Endothelial cell of umbilical vein (primary cell): ENCODE results near the gene SUPT20HL1. TPM values are rescaled to one million over a fixed set of nuclear protein-coding genes. Genes with fewer than 3 reads are reported as not detected.

Experiments
- BruUV-seq: library from RNA; stranded (reverse); fragments of 400-500 nt; replicated peaks from 2 replicates; lab custom pipeline; 2021; lab: Mats Ljungman, UMichigan
- CTCF ChIA-PET: fragments of 300-600, 350-600 bp; sonication (Branson Sonifier 250); formaldehyde crosslinking; loops from one replicate; lab custom pipeline; 2021; ENCODE audit warnings: antibody characterized with exemption, inconsistent platforms; lab: Charles Lee
- POLR2A ChIA-PET: fragments of 300-600, 350-600 bp; sonication (Branson Sonifier 250); formaldehyde crosslinking; loops from one replicate; lab custom pipeline; 2021; ENCODE audit warnings: antibody characterized with exemption, inconsistent platforms; lab: Charles Lee
- DNase-seq: peaks from one replicate; pipeline ENCODE4 v3.0.0-alpha.2; 2011; ENCODE audit warnings: low read depth, low spot score
- FAIRE-seq: peaks from 2 replicates; lab custom pipeline; 2011; peaks lifted over from hg19 to GRCh38; lab: Jason Lieb, UNC
- H2AFZ ChIP-seq: 2 replicates; pipeline ENCODE4 v1.6.0; 2012; ENCODE audit warnings: low read depth, low read length, control low read depth, inconsistent platforms
- H3K27ac ChIP-seq: 2 replicates; pipeline ENCODE4 v1.5.1; 2011; ENCODE audit warnings: low read depth, mild to moderate bottlenecking, control low read depth, low read length, moderate library complexity; ENCODE audit not compliant: insufficient read depth
- H3K27me3 ChIP-seq, 2 experiments: 2 replicates each; pipeline versions ENCODE4 v1.6.0 to v1.6.1; 2011; ENCODE audit warnings: low read length in 2 of 2, mixed read lengths in 1 of 2; ENCODE audit not compliant: control insufficient read depth in 2 of 2, insufficient read depth in 2 of 2
- H3K36me3 ChIP-seq, 2 experiments: 2 replicates in 1 of 2; 3 replicates in 1 of 2; pipeline ENCODE4 v1.5.1; 2011; ENCODE audit warnings: low read length in 2 of 2, mild to moderate bottlenecking in 1 of 2, moderate library complexity in 1 of 2; ENCODE audit not compliant: control insufficient read depth in 2 of 2, insufficient read depth in 2 of 2; ENCODE audit errors: extremely low read depth in 1 of 2
- H3K4me1 ChIP-seq: 3 replicates; pipeline ENCODE4 v1.5.1; 2011; ENCODE audit warnings: mild to moderate bottlenecking, low read length; ENCODE audit not compliant: control insufficient read depth, insufficient read depth; ENCODE audit errors: extremely low read depth
- H3K4me2 ChIP-seq: 2 replicates; pipeline ENCODE4 v1.6.1; 2011; ENCODE audit warnings: low read length, control low read depth, mixed read lengths; ENCODE audit not compliant: insufficient read depth
- H3K4me3 ChIP-seq, 3 experiments: fragments of 200-600 bp in 1 of 3; sonication (generic), shearing (Covaris generic) in 1 of 3; replicated peaks in 1 of 3; 2 replicates each; pipeline ENCODE4 v1.5.1; 2011 to 2016; ENCODE audit warnings: control low read depth in 3 of 3, low read length in 3 of 3, mild to moderate bottlenecking in 2 of 3, inconsistent platforms in 1 of 3, low read depth in 1 of 3, moderate library complexity in 1 of 3; ENCODE audit not compliant: insufficient read depth in 1 of 3
- H3K79me2 ChIP-seq: 2 replicates; pipeline ENCODE4 v1.6.0; 2012; ENCODE audit warnings: low read length, inconsistent platforms; ENCODE audit not compliant: control insufficient read depth, insufficient read depth
- H3K9ac ChIP-seq: replicated peaks from 2 replicates; pipeline ENCODE3; 2011; ENCODE audit warnings: low read length, control low read depth; ENCODE audit not compliant: insufficient read depth; ENCODE audit errors: extremely low read depth
- H3K9me1 ChIP-seq: replicated peaks from 3 replicates; pipeline ENCODE4 v1.6.0; 2011; ENCODE audit warnings: mild to moderate bottlenecking, low read length; ENCODE audit not compliant: control insufficient read depth, insufficient read depth; ENCODE audit errors: extremely low read depth
- H3K9me3 ChIP-seq: replicated peaks from 2 replicates; pipeline ENCODE4 v1.5.1; 2012; ENCODE audit warnings: low read length, inconsistent platforms; ENCODE audit not compliant: control insufficient read depth, insufficient read depth
- H4K20me1 ChIP-seq: replicated peaks from 2 replicates; pipeline ENCODE3; 2011; ENCODE audit warnings: mild to moderate bottlenecking, low read length; ENCODE audit not compliant: control insufficient read depth, insufficient read depth; ENCODE audit errors: extremely low read depth
- EZH2 ChIP-seq: IDR thresholded peaks from 2 replicates; pipeline ENCODE4 v1.6.1; 2012; ENCODE audit warnings: borderline replicate concordance, low read depth, mild to moderate bottlenecking, moderate library complexity, low read length, inconsistent platforms; ENCODE audit not compliant: severe bottlenecking
- FOS ChIP-seq: IDR thresholded peaks from 2 replicates; pipeline ENCODE4 v1.6.1; 2011; ENCODE audit warnings: mild to moderate bottlenecking, low read length, moderate library complexity, borderline replicate concordance; ENCODE audit not compliant: insufficient read depth
- GATA2 ChIP-seq: IDR thresholded peaks from 2 replicates; pipeline ENCODE4 v1.7.0; 2011; ENCODE audit warnings: low read depth, mild to moderate bottlenecking, moderate library complexity, mixed read lengths, low read length; ENCODE audit not compliant: insufficient read length, insufficient read depth
- JUN ChIP-seq: IDR thresholded peaks from 2 replicates; pipeline ENCODE4 v1.6.1; 2011; ENCODE audit warnings: borderline replicate concordance, low read depth; ENCODE audit not compliant: insufficient read length, insufficient read depth
- MYC ChIP-seq: IDR thresholded peaks from one replicate; pipeline ENCODE4 v1.6.1; 2011; ENCODE audit warnings: mild to moderate bottlenecking, low read depth, low read length
- POLR2A ChIP-seq: IDR thresholded peaks from 2 replicates; pipeline ENCODE4 v1.6.1; 2012; ENCODE audit warnings: low read depth, mild to moderate bottlenecking, control low read depth, low read length
- POLR2AphosphoS5 ChIP-seq: IDR thresholded peaks from 2 replicates; pipeline ENCODE4 v1.6.1; 2012; ENCODE audit warnings: low read depth, mild to moderate bottlenecking, control low read depth, low read length, moderate library complexity; ENCODE audit not compliant: insufficient read depth
- dilution Hi-C: fragments of 300-500 bp; cut with MboI; formaldehyde crosslinking; loops from one replicate; pipeline ENCODE4 v1.15.0; 2019; ENCODE audit warnings: low sequenced_read_pairs; ENCODE audit not compliant: extremely low pct_ligation_motif_present
- intact Hi-C: fragments of 100-400 bp; cut with micrococcal nuclease; formaldehyde crosslinking; loops from one replicate; pipeline ENCODE4 v1.10.0; 2022
- polyA plus RNA-seq, 4 experiments: library from polyadenylated mRNA; depleted of rRNA in 3 of 4; stranded (reverse) in 3 of 4; unstranded in 1 of 4; fragments of >200 nt; gene quantifications; 2 replicates each; pipeline versions ENCODE4 v1.2.1 to v1.2.3, GENCODE V29; 2011 to 2012; ENCODE audit warnings: missing spikeins in 1 of 4
- total RNA-seq: library from RNA; stranded (reverse); gene quantifications from 2 replicates; pipeline ENCODE4 v1.2.3, GENCODE V29; 2021
- TF ChIP-seq, protein P1 (sequence below), 2 donors: IDR thresholded peaks; 1 replicate in 1 of 2; 2 replicates in 1 of 2; pipeline ENCODE4 v1.5.1; 2011; ENCODE audit warnings: low read length in 2 of 2, mild to moderate bottlenecking in 2 of 2, moderate library complexity in 2 of 2, control low read depth in 1 of 2, inconsistent platforms in 1 of 2, low read depth in 1 of 2; ENCODE audit not compliant: insufficient read depth in 1 of 2; ENCODE audit errors: extremely low read depth in 1 of 2
- TF ChIP-seq, protein P2 (sequence below): IDR thresholded peaks from 2 replicates; pipeline ENCODE4 v1.6.1; 2011; ENCODE audit not compliant: insufficient read depth, insufficient read length

The SUPT20HL1 gene
- total and polyA plus RNA-seq, 2 donors (not counting 3 experiments of a cell fraction or from before 2014, with no cell fraction given) = not detected

DNA sequence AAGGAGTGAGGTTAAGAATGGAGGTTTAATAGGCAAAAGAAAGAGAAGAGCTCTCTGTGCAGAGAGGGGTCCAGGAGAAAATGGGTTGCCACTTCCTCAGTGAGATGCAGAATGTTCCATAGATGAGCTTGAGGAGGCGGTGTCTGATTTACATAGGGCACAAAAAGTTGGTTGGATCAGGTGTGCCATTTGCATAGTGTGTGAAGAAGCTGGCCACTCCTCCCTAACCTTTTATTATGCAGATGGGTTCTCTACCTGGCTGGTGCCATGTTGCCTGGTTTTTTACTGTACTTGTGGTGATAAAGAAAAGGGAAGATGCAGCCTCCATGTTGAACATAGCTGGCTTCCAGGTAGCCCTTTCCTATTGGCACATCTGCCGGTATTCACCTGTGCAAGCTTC is 27.3 kb downstream of the SUPT20HL1 start:
- Histone ChIP-seq H3K9me3 (no peaks in the 10 kb centered on the region), H4K20me1 (no peaks in the 10 kb centered on the region), H3K79me2 (no peaks in the 10 kb centered on the region), H3K27ac (no peak overlapping the region), H3K27me3 (peaks cover 1 to 7% of the 10 kb centered on the region in 2 experiments), H3K36me3 (no peaks in the 10 kb centered on the region), H3K9ac (no peak overlapping the region), H3K9me1 (no peaks in the 10 kb centered on the region), H3K4me2 (no peak overlapping the region), H3K4me3 (no peak overlapping the region), H2AFZ (no peak overlapping the region), H3K4me1 (no peaks in the 10 kb centered on the region)
- dilution Hi-C loops (no loop called here), intact Hi-C loops (no loop called here)
- TF ChIP-seq FOS (no peak), GATA2 (no peak), POLR2AphosphoS5 (no peak)
- DNase-seq (no peak), FAIRE-seq (no peak)
- POLR2A ChIA-PET = no interaction called here
- CTCF ChIA-PET = interaction anchor here (0.9 to 2.3 kb wide), 4 partner anchors 17 to 128 kb away, joined by 3 to 7 read pairs (median 6); no protein-coding TSS in a partner anchor
- no TSS peak for BruUV-seq

DNA sequence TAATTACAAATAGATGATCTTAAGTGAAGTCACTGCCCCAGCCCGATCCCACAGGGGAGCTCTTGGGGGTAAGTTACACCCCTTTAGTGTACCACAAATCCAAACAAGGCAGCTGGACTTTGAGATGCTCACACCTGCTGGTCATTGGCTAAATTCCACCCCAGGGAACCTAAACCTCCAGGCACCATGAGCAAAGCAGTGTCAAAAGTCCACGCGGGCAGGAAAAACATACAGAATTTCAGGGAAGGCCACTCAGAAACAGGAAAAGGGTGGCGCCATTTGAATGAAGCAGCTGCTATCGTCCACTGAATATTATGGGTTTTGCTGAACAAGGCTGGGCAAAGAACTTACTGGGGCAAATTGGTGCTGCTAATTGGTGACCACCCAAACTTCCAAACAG is 30.9 kb downstream of the SUPT20HL1 start:
- DNase-seq = no peak
- BruUV-seq = no TSS peak
- no peak overlapping the region for H3K9ac ChIP-seq
- H3K27me3 ChIP-seq = peaks cover 3 to 5% of the 10 kb centered on the region in 2 experiments
- no peak overlapping the region for H3K4me3 ChIP-seq
- no peak overlapping the region for H3K27ac ChIP-seq
- dilution Hi-C loops = no loop called here
- H3K36me3 ChIP-seq = no peaks in the 10 kb centered on the region
- ChIA-PET CTCF (interaction anchor here (0.8 to 2.0 kb wide), 4 partner anchors 20 to 132 kb away, joined by 3 to 8 read pairs (median 5); no protein-coding TSS in a partner anchor), POLR2A (no interaction called here)
- intact Hi-C loops = loop anchor here (10.0 kb wide), 1 partner anchor 253 kb away; the partner anchor contains the start of gene PCYT1B
- H3K4me1 ChIP-seq = no peaks in the 10 kb centered on the region
- no peaks in the 10 kb centered on the region for H3K79me2 ChIP-seq
- no peak for FAIRE-seq
- H4K20me1 ChIP-seq = no peaks in the 10 kb centered on the region
- no peak overlapping the region for H2AFZ ChIP-seq
- H3K4me2 ChIP-seq = no peak overlapping the region
- H3K9me1 ChIP-seq = no peaks in the 10 kb centered on the region
- TF ChIP-seq FOS = no peak
- no peak for TF ChIP-seq GATA2
- TF ChIP-seq POLR2A = no peak
- TF ChIP-seq, protein P1, sequence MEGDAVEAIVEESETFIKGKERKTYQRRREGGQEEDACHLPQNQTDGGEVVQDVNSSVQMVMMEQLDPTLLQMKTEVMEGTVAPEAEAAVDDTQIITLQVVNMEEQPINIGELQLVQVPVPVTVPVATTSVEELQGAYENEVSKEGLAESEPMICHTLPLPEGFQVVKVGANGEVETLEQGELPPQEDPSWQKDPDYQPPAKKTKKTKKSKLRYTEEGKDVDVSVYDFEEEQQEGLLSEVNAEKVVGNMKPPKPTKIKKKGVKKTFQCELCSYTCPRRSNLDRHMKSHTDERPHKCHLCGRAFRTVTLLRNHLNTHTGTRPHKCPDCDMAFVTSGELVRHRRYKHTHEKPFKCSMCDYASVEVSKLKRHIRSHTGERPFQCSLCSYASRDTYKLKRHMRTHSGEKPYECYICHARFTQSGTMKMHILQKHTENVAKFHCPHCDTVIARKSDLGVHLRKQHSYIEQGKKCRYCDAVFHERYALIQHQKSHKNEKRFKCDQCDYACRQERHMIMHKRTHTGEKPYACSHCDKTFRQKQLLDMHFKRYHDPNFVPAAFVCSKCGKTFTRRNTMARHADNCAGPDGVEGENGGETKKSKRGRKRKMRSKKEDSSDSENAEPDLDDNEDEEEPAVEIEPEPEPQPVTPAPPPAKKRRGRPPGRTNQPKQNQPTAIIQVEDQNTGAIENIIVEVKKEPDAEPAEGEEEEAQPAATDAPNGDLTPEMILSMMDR (IDR thresholded peaks at IDR 0.05; ENCODE audit: extremely low read depth in 1 of 2, insufficient read depth in 1 of 2, low read depth in 1 of 2, low read length in 2 of 2) = no peak
- TF ChIP-seq EZH2 = no peak
- TF ChIP-seq JUN = no peak
- no peak for TF ChIP-seq POLR2AphosphoS5
- TF ChIP-seq, protein P2, sequence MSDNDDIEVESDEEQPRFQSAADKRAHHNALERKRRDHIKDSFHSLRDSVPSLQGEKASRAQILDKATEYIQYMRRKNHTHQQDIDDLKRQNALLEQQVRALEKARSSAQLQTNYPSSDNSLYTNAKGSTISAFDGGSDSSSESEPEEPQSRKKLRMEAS = no peak
- TF ChIP-seq MYC = no peak
- no peaks in the 10 kb centered on the region for H3K9me3 ChIP-seq
